Raji (cell line): ENCODE results near the gene RHOBTB1.

Source experiments
- POLR2A ChIP-seq: IDR thresholded peaks from 2 replicates; pipeline ENCODE4 v1.6.1; 2011; ENCODE audit warnings: low read depth, low read length, control low read depth; ENCODE audit not compliant: insufficient read depth

RHOBTB1 gene

DNA sequence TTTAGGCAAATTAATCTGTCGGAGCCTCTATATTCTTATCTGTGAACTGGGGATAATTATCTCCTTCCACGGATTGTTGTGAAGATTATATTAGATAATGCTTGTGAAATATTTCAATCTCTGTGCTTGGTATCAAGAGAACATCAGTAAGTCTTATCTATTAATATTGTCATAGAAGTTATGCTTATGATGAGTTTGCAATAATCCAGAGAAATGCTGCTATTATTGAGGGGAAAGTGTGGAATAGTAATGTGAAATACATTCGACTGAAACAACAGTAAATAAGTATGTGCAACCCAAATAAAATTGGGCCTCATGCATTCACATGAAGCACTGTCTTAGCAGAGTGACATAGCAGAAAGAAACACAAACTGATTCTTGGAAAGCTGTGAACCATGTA lies 13.7 kb downstream of the RHOBTB1 start:
- TF ChIP-seq POLR2A, result no peak

DNA sequence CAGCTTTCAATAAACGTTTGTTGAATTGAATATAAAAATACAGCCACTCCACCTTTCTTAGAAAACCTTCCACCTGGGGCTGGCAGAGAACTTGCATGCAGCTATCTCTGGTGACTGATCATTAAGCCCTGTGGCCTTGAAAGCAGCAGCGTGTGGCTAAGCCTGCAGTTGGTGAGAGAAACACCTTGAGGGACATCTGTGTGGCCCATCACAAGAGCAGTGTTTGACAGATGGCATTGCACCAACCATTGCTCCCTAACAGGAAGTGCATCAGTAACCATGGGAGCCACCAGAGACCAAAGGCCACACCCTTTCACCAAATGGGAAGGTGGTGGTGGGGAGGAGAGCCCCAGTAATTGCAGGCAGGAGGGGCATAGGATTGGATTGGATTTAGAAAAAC lies 22.4 kb downstream of the RHOBTB1 start:
- no peak for TF ChIP-seq POLR2A

DNA sequence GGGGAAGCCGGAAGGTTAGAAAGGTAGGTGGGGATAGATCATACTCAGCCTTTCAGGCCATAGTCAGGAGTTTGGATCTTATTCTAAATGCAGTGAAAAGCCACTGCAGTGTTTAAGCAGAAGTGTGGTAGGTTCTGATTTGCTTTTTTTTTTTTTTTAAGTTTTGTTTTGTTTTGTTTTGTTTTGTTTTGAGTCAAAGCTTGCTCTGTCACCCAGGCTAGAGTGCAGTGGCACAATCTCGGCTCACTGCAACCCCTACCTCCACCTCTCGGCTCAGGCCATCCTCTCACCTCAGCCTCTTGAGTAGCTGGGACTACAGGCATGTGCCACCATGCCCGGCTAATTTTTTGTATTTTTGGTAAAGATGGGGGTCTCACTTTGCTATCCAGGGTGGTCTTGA lies 23.5 kb downstream of the RHOBTB1 start:
- no peak for TF ChIP-seq POLR2A

DNA sequence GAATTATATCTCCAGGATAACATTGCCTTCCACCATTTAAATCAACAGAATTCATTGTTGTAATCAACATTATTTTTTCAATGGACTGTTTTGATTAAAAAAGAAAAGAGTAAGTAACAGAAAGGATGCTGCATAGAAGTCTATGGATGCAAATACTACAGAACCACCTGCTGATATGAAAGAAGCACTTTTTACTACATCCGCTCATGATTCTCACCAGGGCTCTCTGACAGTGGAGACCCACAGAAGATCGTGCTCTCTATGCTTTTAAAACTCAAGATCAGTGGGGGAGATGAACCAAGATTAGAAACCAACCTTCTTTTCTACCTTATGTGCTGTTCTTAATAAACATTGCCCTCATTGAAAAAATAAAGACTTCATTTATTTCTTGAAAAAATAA lies 24.4 kb downstream of the RHOBTB1 start:
- no peak for TF ChIP-seq POLR2A

DNA sequence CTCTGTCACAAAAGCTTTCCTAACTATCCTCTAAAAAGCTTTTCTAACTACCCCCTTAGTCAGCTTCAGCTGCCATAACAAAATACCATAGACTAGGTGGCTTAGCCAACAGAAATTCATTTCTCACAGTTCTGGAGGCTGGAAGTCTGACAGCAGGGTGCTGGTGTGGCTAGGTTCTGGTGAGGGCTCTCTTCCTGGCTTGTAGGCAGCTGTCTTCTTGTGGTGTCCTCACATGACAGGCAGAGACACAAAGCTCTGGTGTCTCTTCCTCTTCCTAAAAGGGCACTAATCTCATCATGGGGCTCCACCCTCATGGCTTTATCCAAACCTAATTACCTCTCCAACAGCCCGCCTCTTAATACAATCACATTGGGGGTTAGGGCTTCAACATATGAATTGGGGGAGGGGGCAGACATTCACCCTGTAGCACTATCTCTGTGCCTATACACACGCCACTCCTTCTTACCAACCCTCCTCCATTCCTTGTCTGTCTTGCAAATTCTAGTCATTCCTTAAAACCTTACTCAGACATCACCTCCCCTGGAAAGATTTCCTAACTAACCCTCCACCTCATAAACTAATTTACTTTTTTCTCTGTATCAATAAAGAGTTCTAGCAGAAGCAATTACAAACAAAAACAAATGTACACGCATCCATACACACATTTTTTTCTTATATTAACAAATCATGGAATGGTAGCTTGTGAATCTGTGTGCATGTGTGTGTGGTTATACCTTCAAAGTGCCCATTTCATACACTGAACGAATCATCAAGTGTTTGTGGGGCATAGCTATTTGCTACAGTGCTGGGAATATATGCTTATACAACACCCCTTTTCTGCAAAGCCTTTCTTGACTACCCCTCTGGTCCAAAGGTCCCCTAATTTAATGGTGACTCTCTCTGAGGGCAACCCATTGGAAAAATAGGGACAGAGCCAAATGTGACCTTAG lies 26.4 kb downstream of the RHOBTB1 start:
- no peak for TF ChIP-seq POLR2A

DNA sequence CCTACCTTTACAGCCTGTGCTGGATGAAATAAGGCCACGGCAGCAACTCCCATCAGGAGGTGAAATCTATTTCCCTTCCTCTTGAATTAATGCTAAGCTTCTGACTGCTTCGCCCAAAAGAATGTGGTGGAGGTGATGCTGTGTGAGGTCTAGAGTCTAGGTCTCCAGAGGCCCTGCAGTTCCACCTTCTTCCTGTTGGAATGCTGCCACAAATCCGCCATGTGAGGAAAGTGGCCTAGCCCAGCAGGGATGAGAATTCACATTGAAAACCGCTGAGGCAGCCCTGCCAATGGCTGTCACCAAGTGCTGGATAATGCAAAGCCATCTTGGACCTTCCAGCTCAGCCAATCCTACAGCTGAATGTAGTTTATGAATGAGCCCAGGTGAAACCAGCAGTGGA lies 28.0 kb downstream of the RHOBTB1 start:
- no peak for TF ChIP-seq POLR2A

DNA sequence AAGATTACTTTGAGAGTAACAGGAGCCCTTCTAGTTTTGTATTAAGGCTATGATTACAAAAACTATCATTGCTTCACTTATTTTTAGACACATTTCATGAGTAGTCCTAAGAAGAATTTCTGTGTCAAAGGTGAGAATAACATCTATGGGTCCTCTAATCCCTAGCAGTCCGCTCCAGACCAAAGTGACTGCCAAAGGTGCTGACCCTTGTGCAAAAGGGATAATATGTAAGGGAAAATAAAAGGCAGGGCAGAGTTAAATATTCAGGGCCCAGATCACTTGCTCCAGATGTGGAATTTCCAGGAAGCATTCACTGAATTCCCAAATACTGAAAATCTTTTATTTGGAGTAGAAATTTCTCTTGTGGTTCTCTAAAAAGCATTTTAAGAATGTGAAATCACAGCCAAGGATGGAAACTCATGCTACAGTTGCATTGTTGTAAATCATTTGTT lies 29.3 kb downstream of the RHOBTB1 start:
- TF ChIP-seq POLR2A, result no peak

DNA sequence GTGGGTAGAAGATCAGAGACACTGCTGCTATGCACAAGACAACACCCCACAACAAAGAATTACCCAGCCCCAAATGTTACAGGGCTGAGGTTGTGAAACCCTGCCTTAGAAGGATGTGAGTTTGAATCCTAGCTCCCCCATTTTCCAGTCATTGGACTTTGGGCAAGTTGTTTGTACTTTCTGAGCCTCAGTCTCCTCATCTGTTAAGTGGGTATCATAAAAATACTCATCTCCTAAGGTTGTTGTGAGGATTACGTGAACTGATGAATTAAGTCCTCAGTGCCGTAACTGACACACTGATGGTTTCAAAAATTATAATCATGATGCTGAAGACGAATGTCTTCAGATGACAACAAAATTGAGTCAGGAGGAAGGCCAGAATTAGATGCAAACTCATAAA lies 30.3 kb downstream of the RHOBTB1 start:
- TF ChIP-seq POLR2A, result no peak

DNA sequence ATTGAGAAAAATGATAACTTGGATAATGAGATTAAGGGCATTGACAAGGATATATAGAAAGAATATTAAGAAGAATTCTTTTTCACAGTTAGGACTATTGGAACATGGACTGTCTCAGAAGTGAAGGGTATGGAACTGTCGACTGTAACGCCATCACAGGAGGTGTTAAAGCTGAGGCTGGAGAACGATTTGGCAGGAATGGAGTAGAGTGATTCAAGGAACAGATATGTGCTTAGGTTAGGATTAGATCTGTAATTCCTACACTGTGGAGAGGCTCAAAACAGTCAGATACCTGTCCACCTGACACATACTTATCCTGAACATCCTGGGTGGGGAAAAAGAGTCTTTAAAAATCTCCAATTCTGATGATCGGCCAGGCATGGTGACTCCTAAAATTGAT lies 30.9 kb downstream of the RHOBTB1 start:
- no peak for TF ChIP-seq POLR2A

DNA sequence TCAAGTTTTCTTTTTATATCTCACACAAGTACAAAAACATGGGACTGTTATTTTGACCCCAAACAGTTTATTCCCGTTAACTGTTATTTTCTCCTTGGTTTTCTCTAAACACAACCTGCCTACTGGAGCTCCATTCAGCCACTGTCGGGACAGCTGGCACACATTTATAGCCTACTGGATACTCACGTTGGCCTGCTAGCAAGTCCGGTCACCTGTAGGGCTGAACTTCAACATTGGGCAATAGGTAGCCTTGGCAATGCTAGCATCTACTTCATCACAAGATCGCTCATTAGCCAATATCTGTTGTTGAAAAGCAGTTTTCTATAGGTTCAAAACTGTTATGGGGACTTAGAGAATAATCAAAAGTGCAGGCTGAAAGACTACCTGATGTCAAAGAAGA lies 32.3 kb downstream of the RHOBTB1 start:
- no peak for TF ChIP-seq POLR2A

DNA sequence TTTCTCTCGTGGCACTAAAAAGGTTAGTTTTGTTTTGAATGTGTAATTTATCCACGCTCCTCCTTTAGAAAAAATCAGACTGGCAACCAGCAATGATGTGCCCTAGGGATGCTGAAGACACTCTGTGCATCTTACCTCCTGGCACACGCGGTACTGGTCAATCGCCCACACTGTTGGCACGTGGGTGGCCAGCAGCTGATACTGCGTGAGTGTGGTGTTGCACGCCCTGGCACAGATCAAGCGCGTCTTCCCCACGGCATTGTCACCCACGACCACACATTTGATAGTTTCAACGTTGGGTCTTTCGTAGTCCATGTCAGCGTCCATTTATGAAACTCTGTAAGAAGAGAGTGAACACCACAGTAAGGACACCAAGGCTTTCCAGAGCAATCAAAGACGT lies 32.8 kb downstream of the RHOBTB1 start:
- no peak for TF ChIP-seq POLR2A

DNA sequence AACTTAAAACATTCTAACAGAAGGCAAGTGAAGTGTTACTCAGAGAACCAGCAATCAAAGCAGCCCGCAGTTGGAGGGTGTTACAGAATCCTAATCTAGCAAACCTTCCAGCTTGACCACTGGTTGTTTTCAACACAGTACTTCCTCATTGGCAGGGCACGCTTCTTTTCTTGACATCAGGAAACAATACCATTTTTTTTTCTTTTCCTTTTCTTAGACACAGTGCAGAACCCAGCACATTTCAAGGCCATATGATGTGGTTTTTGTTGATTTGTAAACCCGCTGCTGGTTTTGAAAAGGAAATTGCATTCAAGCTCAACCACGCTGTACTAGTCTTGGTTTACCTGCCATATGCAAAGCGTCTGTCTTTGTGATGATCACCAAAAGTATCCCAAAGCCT lies 33.4 kb downstream of the RHOBTB1 start:
- TF ChIP-seq POLR2A, result no peak

DNA sequence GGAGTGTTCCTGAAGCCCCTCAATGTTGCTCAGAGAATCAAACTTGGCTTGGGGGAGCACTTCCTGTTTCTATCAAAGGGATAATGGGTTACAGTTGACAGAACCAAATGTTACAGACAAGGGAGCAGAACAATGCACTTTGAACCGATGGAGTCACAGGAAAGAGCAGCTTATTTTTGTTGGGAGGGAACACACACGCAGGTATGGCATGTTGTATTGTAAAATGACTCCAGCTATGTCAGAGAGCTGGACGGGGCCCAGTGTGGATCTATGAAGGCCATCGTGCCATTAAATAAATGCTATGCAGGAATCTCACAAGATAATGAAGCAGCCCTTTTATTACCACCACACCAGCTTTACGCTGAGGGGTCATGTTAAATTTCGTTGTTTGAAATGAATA lies 35.1 kb downstream of the RHOBTB1 start:
- TF ChIP-seq POLR2A, result no peak

DNA sequence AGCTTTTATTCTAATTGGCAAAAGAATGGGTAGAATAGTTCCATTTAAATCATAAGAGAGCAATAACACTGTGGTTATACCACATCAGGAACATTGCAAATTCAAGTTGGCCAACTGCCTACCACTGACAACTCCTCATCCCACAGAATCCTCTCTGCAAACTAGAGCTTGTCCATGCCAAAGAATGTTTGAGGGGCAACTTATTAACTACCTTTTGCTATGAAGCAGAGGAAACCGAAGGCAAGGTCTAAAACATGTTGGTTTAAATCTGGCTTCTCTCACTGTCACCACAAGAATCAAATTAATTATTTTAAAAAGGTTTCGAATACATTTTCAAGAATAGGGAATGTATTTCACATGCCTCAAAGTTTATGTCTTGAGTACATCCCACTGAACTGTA lies 36.0 kb downstream of the RHOBTB1 start:
- no peak for TF ChIP-seq POLR2A

DNA sequence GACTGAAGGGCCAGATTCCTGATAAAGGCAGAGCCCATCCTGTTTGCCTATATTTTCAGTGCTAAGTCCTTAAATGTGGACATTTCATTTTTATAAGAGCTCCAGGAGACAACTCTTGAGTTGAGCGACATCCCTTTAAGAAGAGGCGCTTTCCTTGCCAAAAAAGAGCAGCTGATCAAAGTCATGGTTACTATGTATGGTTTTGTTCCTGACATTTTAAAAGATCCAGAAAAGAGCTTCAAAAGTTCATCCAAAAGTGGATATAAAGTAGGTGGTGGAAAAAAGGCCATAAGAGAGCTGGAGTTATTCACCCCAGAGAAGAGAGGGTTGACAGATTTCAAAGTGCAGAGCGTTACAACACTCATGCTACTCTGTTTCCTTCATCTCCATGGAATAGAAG lies 36.7 kb downstream of the RHOBTB1 start:
- no peak for TF ChIP-seq POLR2A

DNA sequence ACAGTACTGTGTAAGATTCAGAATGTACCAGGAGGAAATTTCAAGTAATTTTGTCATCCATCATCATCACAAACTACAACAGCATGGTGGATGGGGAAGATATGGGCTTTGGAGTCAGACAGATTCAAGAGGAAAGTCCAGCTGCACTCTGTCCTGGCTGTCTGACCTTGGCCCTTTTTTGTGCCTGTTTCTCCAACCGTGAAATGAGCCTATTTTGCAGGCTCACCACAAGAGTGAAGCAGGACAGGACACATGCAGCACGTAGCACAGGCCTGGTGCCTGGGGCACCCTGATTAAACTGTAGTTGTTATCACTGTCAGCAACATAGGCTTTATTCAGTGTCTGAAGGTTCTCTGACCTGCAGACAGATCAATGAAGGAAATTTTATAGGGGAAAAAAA lies 37.6 kb downstream of the RHOBTB1 start:
- TF ChIP-seq POLR2A, result no peak

DNA sequence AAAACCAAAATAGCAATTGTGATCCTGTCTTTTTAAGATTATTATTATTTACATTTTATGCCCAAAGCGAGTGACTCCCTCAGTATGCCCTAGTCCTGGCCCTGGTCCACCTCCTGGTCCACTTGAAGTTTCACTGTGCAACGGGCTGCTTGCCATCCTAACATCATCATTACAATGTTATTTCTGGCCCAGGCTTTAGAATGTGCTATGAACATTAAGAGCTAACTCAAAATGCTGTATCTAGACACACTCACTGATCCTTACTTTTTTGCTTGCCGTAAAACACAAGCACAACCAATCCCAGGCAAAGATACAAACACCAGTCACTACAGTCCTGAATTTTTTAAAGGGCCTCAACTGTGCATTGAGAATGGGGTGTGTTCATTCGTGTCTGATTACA lies 38.4 kb downstream of the RHOBTB1 start:
- TF ChIP-seq POLR2A, result no peak
